CD4-positive, alpha-beta T cell treated with Interleukin-21 for 1 hour (primary cell): ENCODE data around the gene ARHGEF7.
A peak's percentile ranks its signal among the peaks of the same experiment; 100 is the strongest.

Experiments used
- DNase-seq: peaks from one replicate; pipeline ENCODE4 v3.0.0-alpha.2; 2020

The ARHGEF7 gene

DNA sequence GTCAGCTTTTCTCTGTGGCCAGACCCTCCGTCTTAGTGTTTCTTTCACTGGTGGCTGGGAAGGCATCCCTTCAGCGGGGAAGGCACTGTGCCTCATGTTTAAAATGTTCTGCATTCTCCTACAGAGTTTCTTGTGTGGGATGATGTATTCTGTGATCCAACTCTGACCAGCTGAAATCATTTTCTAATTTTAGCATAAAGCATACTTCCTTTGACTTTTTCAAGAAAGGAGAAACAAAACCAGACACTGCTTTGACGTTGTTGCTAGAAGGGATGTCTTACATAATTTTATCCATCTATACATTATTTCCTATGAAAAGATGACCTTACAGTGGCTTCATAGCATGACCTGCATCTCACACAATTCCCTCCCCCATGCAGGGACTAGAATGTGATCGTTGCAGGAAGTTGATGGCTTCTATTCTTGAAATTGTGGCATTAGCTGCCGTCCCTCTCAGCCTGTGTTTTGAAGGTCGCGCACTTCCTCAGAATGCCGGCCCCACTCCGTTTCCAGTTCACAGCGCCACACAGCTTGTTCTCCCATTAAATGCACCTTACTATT, 166.7 kb downstream of the ARHGEF7 start:
- DNase-seq: no peak

DNA sequence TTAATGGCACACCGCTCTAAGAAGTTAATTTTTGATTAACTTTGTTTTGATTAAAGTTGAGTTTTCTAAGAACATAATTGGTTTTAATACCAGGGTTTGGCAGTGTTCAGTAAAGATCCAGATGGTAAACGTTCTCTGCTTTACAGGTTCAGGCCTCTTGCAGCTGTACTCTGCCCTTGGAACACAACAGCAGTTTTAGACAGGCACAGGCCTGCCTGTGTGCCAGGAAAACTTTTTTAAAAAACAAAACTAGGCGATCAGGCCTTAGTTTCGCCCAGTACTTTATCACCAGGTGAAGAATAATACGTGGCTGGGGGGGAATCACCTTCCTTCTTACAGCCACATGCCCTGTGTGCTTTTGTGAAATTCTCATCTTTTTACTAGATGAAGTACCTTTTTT, 167.3 kb downstream of the ARHGEF7 start:
- no peak for DNase-seq

DNA sequence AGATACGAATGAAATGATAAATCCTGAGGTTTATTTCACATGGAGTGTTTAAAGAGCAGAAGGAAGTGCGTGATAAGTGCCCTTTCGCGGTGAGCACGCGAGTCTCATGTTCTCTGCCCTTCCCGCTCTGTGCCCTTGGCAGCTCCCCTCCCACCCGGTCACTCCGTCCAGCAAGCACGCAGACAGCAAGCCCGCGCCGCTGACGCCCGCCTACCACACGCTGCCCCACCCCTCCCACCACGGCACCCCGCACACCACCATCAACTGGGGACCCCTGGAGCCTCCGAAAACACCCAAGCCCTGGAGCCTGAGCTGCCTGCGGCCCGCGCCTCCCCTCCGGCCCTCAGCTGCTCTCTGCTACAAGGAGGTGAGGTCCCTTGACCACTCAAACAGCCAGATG, 167.9 kb downstream of the ARHGEF7 start:
- no peak for DNase-seq

DNA sequence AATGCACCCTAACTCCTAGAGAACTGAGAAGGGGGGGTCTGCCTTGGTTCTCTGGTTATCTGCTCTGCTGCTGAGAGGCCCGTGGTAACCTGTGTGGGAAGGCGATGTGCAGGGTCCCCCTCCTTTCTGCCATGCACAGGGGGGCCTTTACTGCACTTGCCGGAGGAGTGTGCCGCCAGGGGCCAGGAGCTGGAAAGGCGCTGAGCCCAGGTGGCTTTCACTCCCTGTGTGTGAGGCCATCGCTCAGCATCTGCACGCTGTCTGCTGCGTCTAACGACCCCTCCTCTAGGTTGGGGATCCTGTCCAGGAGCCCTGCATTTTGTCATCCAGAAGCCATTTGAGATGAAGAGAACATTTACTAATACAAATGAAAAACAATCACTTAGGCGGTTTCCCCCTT, 168.3 kb downstream of the ARHGEF7 start:
- DNase-seq: no peak

DNA sequence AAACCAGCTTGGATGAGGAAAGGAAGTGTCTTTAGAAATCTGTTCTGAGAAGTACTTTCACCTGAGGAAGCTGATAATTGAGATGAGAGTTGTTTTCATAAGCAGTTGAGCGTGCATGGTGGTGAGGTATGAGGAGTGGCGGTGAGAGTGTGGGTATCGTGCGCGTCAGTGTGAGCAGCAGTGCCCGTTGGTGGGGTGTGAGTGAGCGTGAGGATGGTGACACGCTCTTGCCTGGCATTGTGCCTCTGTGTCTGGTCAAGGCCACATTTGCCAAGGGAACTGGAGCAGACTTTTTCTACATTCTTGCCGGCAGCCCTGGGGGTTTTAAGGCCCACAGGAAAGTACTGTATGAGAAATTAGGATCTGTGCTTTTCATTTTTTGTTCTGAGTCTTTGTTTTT, 168.9 kb downstream of the ARHGEF7 start:
- DNase-seq: no peak

DNA sequence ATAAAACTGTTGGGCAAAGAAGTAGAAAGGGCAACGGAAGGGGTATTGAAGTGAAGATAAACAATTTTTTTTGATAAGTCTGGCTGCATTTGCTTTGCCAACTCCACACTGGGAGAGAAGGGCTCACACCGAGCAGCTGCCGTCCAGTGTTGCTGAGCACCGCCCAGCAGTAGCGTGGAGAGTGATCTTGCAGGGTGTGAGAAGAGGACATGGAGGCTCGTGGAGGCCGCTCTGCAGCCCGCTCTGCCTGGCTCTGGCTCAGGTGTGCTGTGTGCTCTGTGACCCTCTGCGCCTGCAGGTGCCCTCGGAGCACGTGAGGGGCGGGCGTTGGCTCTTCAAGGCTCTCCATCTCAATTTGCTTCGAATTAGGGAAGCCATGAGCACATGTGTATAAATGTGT, 169.5 kb downstream of the ARHGEF7 start:
- DNase-seq: no peak

DNA sequence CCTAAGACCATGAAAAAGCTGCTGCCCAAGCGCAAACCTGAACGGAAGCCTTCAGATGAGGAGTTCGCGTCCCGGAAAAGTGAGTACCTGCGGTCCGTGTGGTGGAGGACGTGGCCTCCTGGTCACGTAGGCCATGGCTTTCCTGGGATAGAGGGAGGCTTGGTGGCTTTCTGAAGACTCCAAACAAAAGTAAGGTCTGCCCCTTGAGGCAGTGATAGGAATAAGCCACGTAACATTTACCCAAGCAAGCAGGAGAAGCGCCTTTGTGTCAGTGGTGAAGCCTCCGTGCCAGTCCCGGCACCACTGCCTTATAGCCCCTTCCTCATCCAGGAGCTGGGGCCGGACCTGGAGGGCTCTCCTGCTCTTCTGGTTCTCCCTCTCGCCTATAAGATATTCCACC, 171.1 kb downstream of the ARHGEF7 start:
- no peak for DNase-seq

DNA sequence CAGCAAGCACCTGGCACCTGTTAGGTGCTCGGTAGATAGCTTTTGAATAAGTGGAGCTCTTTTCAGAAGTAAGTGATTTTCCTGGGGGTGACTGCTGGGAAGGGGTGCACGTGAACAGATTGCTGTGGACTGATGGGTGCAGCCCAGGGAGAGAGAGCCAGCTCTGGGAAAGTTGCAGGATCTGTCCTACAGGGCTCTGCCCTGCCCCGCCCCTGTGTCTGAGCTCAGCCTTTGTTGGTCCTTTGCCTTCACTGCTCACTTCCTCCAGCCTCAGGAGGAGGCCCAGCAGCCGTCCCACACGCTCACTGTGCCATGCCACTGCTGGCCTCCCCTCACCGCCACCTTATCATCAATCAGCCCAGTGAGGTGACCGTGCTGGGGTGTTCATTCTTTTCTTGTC, 171.6 kb downstream of the ARHGEF7 start:
- DNase-seq: no peak

DNA sequence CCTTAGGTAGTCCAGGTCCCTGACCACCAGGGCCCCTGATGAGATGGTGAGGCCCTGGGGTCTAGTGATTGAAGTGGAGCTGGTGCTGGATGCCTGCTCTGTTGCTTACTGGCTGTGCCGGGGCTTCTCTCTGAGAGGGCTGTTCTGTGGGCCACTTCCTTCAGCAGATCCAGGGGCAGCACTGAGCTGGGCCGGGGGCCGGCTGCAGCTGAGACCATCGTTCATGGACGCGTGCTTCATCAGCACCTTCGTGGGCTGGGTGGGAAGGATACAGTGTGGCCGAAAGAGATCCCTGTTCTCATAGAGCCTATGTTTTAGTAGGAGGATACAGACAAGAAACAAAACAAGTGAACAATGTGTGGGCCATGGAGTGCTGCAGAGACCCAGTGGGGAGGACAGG, 172.1 kb downstream of the ARHGEF7 start:
- no peak for DNase-seq

DNA sequence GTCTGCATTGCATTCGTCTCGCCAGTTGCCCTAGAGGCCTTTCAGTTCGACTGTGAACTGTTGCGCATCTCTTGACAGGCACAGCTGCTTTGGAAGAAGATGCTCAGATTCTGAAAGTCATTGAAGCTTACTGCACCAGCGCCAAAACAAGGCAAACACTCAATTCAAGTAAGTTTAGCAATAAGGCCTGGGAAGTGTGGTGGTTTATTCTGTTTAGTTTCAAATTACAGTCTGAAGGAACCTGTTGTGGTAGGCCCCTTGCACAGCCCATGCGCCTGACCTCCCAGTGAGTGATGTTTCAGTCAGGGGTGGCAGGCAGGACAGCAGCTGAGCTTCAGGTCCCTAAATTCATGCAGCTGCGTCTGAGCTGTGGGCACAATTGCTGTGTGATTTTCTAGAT, 173.2 kb downstream of the ARHGEF7 start:
- no peak for DNase-seq

DNA sequence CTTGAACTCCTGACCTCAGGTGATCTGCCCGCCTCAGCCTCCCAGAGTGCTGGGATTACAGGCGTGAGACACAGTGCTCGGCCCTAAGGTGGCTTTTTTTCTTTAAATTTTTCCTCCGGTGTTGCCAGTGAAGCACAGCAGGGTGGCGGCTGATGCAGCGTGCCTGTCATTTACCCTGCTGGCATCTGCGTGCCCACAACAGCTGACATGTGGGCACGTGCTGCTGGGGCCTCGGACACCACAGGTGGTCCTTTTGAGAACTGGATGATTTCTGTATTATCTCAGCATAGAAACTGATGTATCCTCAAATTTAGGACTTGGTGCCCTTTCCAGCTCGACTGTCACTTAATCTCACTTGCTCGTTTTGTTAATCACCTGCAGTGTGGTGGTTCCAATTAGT, 174.1 kb downstream of the ARHGEF7 start:
- no peak for DNase-seq

DNA sequence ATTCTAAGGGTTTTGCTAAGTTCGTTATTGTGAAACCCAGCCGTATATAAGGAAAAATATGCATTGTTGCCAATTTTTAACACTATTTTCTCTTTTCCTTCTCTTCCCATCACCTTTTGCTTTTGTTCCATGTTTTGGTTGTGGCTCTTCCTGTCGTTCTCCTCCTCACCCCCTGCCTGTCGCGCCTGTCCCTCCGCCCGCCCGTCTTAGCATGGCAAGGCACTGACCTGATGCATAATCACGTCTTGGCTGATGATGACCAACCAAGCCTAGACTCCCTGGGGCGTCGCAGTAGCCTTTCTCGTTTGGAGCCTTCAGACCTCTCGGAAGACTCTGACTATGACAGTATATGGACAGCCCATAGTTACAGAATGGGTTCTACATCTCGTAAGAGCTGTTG, 176.8 kb downstream of the ARHGEF7 start:
- DNase-seq: no peak

DNA sequence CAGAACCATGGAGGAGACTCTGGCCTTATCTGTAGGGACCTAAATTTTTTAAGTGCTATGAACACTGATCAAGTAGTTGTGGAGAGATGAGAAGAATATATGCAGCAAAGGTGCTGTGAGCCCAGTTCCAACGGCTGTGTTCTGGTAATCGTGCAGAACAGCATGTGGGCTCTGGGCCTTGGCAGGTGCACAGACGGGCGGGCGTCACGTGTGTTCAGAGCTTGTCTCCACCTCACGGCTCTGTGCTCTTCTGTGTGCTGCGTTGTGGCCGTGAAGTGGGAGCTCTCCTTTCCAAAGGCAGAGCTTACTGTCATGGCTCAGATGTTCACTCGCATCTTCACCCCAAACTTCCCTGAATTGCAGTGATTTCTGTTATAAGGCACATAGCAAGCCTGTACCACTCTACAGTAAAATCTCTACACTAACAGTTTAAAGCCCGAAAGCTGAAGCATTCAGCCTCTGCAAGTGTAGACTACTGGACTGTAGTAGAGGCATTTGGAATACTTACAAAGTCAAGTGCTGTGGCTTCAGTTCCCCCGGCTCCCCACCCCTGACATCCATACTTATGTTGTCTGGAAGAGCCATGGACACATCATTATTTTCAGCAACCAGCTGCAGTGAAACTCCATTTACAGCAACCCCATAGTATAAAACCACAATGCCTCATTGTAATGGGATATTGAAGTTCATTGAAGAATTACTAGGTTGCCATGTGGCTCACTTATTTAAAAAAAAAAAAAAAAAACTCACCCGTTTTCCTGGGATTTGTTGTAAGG, 177.8 kb downstream of the ARHGEF7 start:
- no peak for DNase-seq

DNA sequence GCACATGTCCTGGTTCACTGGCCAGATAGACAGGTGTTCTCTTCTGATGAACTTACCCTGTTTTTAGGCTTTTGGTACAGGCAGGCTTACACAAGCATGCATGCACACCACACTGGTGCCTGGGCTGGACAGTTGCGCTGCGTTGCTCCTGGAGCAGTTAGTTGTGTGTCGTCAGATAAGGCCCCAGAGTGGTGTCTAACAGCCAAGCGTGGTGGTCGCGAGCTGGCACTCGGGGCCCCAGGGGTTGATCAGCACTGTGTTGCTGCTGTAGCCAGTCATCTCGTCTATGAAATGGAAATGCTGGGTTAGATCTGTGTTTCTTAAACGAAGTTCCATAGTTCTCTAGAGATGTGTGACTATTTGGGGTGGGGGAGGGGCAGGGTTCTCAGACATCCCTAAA, 180.8 kb downstream of the ARHGEF7 start:
- DNase-seq: no peak

DNA sequence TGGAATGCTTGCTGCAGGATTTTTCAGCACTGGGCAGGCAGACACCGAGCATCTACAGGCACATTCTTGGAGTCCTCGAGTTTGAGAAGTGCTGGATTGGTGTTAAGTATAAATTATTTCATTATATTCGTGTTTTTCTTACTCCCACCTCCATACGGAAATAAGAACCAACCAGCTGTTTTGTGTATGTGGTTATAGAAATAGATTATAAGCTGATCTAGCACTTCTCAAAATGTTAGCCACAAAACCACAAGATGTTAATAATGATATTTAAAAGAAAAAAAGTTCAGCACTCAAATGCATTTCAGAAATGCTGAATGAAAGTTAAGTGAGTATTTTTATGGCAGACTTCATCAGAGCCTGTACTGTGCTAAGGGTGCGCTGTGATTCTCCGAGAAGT, 181.3 kb downstream of the ARHGEF7 start:
- peak; percentile 7 for DNase-seq

DNA sequence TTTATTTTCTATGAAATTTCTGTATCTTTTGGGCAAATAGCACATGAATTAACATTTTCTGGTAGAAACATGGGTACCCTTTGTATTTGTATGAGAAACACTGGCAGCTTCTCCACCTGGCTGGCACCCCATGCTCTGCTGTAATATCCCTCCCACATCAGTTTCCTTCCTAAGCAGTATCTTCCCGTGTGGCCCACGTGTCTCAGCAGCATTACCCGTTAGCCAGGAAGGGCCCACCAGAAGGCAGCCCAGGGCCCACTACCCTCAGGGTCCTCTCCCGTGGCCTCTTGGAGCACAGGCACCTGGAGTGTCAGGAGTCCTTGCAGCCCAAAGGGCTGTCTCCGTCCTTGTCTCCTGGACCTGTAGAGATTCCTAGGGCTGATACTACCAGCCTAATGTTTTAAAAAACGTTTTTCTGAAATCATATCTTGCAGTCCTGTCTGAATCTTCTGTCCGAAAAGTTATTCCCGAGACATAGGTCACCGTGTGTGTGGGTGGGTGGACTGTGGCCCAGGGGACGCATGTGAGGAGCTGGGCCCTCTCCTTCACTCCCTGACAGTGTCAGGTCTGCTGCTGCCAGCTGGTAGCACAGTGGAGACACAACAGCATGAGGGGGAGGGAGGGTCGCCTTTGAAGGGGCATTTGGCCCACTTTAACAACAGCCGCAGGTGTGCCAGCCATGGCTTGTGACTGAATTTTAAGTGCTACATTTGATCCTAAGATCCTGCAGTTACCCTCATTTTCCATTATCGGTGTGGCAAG, 183.3 kb downstream of the ARHGEF7 start:
- DNase-seq: no peak

DNA sequence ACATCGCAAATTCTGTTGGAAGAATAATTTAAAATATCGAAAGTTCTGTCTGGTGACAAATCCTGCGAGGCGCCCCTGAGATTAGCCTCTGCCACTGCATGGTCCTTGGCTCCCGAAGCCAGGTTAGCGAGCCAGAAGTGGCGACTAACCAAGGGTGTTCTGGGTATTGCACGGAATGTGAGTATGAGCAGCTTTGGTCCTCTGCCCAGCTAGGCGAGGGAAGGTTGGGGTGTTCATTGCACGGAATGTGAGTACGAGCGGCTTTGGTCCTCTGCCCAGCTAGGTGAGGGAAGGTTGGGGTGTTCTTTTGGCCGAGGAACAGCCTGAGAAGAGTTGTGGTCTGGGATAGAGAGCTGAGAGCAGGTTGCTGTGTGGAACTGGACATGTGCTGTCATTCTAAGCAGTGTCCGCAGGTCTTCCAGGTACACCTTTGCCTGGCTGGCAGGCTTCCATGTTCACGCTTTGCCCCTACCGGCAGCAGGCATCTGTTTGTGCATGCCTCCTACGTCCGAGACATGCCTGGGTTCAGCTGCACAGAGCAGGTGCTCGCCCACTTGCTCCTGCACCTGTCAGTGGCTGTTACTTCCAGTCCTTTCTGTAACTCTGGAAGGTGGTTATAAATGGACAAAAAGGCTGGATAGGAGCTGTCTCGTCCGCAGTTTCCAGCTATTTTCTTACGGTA, 187.1 kb downstream of the ARHGEF7 start:
- DNase-seq: no peak

DNA sequence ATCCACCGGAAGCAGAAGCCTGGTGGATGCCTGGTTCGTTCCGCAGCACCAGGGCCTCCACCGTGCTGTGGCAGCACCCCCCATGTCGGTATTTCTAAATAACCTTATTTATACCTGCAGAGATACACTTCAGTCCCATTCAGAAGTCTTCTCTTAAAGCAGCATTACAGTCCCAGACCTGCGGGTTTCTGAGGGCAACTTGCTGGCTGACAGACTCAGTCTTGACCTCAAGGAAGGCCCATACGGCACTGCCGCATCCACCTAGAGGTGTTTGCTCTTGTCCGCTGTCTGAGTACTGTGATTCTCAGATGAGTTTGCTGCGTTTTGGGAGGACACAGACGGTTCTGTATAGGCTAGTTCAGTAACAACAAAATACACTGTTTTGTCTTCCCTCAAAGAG, 188.4 kb downstream of the ARHGEF7 start:
- no peak for DNase-seq

DNA sequence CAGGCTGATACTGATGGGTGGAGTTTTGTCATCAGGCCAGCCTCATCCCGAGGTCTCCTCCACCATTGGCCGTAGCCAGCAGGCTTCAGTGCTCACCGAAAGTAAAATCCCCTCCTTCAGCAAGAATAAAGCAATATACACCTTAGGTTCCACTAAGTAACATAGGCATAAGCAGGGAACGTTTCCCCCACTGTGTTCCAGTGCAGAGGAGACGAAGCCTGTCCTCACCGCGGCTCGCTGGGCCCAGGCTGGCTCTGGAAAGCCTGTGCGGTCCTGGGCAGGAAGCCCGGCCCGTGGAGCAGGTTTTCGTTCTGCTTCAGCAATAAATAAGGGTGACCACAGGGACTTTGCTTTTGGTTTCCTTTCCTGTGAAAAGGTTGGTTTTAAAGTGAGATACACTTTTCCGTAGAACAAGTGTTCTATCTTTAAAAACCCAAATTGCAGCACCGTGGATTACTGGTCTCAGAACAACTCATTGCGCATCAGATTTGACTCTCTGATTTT, 189.0 kb downstream of the ARHGEF7 start:
- no peak for DNase-seq

DNA sequence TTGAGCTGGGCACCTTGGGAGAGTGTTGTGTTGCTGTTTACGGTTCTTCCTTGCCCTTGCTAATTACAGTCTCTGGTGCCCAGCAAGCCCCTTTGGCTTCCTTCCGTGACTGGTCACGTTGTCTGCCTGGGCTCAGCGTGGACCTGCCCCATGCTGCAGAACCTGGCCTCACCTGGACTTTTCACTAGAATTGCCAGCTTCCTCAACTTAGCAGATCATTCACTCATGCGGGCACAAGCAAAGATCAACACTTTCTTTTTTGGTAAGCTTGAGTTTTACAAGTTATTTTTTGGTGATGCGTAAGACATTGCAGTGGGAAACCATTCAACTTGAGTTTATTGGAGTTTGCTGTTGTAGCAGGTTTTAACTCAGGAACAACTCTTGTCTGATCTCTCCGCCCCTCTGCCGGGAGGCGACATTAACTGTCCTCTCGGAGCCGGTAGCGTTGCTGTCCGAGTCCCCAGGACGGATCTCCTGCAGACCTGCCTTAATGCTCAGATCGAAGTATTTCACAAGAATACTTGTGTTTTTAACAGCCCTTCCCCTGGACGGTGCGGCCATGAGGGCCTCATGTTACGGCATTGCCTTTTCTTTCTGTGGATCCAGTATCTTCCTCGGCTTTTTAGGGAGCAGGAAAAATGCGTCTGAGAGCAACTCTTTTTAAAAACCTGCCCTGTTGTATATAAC, 189.6 kb downstream of the ARHGEF7 start:
- no peak for DNase-seq

DNA sequence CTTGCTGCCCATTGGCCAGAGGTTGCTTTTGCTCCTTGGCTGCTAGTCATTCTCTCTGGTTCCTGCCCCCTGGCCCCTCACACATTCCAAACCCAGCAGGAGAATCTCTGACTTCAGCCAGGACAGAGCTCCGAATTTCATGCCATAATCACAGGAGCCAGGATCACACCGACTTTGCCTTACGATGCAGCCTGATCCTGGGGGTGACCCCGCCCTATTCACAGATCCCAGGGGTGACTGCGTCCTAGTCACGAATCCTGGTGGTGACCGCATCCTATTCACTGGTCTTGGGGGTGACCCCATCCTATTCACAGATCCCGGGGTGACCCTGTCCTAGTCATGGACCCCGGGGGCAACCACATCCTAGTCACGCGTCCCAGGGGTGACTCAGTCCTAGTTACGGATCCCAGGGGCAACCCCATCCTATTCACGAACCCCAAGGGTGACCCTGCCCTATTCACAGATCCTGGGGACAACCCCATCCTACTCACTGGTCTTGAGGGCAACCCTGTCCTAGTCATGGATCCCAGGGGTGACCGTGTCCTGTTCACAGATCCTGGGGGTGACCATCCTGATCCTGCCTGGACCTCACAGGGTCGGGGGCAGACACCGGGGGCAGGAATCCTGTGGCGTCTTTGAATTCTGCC, 198.0 kb downstream of the ARHGEF7 start:
- DNase-seq: no peak

DNA sequence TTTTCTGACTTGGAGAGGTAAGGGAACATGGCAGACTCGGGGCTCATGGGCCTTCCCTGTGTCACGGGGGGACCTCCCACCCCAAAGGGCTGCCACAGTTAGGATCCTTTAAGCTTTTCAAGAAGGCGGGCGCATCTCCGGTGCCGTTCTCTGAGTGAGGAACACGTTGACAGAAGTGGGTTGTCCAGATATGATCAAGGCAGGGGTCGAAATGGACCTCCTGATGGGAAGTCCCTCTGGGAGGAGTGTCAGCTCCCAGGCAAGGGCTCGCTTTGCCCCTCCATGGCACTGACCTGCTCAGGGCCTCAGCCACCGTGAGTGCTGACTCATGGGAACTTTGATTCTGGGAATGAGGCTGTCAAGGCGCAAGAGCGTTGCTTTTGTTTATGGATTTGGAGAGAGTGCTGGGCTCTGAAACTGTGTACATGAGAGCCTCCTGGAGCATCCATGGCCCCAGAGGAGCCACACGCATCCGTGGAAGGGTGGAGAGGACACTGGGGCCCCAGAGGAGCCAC, 198.9 kb downstream of the ARHGEF7 start:
- DNase-seq: no peak
